Measurements from ENCODE around the gene RGPD6.
"Not testable (repeated sequence)": the region's sequence is repeated elsewhere in the genome, so short reads cannot be mapped to it uniquely, and the experiment has no call there.

Gene RGPD6

GRCh38 chr2:110480084-110480483 is 96.9 kb downstream of the RGPD6 start:
- DNase-seq, result not testable (repeated sequence)

- not testable (repeated sequence) for DNase-seq
Observed at GRCh38 chr2:110477370-110477769, 99.7 kb downstream of the RGPD6 start.

- not testable (repeated sequence) for DNase-seq
Observed at GRCh38 chr2:110476952-110477351, 100.1 kb downstream of the RGPD6 start.

- not testable (repeated sequence) for DNase-seq
Observed at GRCh38 chr2:110475627-110476359, 101.2 kb downstream of the RGPD6 start.

GRCh38 chr2:110474898-110475297 is 102.1 kb downstream of the RGPD6 start:
- DNase-seq, result not testable (repeated sequence)

GRCh38 chr2:110473059-110473358 is 104.0 kb downstream of the RGPD6 start:
- not testable (repeated sequence) for DNase-seq

- DNase-seq, result not testable (repeated sequence)
Observed at GRCh38 chr2:110472171-110473058, 104.6 kb downstream of the RGPD6 start, which contains the start of gene LIMS4. TSS of gene LIMS4 (minus strand) at chr2:110472816. CDS start at chr2:110472778, 38 bp downstream.

GRCh38 chr2:110468921-110469320 is 108.1 kb downstream of the RGPD6 start:
- not testable (repeated sequence) for DNase-seq

- not testable (repeated sequence) for DNase-seq
Observed at GRCh38 chr2:110465312-110465711, 111.7 kb downstream of the RGPD6 start.
